Measurements from ENCODE around the gene CCDC187.

CCDC187 gene

DNA sequence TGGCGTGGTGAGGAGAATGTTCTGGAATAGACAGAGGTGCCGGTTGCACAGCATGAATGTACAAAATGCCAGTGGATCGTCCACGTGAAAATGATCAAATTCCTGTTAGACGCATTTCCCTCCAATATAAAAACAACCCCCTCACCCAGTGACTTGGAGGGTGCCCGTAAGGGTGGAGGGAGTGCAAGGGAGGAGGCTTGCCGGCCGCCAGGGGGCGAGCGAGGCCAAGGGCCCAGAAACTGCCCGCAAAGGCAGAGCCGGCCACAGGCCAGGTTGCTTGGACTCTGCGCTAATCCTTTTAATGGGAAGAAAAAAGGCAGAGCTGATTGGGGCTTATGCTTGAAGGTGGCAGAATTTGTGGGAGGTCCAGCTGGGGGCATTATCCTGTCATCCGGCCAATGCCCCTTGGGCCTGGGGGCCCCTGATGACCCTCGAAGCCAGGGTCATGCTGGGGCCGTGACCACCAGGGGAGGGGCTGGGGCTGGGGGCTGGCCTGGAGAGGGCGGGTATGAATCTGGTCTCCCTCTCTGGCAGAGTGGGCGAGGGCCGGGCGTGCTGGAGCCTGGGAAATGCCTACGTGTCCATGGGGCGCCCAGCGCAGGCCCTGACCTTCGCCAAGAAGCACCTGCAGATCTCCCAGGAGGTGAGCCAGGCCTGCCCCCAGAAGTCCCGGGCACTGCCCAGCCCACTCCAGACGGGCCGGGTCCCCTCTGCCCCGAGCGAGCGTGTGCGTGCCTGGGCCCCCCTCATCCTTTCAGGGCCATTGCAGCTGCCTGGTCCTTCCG is 35.5 kb upstream of the CCDC187 start:
- DNase-seq (ENCODE audit: low read depth, low spot score): peak; percentile 86

DNA sequence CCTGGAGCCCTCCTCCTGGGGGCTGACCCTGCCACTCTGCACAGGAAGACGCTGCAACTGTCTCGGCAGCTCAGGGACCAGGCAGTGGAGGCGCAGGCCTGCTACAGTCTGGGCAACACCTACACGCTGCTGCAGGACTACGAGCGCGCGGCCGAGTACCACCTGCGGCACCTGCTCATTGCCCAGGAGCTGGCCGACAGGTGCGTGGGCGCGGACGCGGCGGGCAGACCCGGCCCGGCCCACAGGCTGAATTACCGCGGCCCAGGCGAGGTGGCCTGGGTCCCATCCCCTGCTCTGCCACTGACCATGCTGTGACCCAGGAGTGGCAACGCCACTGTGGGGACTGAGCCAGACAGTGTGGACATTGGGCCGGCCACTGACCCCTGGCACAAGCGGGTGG is 34.6 kb upstream of the CCDC187 start:
- no peak for DNase-seq (ENCODE audit: low read depth, low spot score)

DNA sequence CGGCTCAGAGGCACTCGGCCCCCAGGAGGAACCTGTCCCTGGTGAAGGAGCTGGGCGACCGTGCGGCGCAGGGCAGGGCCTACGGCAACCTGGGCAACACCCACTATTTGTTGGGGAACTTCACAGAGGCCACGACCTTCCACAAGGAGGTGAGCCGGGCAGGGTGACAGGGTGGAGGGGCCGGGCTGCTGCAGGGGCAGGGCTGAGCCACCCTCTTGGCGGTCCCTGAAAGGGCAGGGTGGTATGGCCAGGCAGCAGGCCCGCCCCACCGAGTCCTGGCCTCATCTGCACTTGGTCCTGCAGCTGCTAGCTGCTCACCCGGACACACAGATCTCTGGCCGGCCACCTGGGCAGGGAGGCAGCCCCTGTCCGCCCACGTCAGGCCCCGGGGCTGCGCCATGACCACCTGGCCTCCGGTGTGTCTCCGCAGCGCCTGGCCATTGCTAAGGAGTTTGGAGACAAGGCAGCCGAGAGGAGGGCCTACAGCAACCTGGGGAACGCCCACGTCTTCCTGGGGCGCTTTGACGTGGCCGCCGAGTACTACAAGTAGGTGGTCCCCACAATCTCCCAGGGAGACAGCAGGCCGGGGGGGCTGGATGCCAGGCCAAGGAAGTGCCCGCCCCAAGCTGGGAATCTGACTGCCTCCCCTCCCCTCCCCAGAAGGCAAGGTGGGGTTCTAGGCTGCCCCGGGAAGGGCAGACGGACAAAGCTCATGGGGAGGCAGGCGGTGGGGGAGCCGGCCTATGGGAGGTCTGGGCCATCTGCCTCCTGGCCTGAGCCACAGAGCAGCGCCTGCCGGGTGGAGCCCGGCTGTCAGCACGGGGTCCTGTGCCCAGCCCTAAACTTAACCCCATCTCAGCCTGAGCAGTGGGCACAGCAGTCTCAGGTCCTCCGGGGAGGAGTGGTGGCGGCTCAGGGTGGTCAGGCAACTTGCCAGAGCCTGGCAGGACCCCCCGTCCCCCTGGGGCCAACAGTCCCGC is 33.8 kb upstream of the CCDC187 start:
- no peak for DNase-seq (ENCODE audit: low read depth, low spot score)

DNA sequence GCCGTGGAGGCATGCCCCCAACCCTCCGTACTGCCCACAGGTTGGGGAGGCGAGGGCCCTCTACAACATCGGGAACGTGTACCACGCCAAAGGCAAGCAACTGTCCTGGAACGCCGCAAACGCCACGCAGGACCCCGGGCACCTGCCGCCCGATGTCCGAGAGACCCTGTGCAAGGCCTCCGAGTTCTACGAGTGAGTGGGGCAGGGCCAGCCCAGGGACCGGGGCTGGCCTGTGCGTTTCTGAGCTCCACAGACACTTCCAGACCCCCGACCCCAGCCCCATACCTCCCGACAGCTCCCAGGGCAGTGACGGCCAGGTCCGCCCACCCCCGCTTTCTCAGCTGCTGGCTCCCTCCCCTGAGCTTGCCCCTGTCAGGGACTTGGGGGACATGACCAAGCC is 33.0 kb upstream of the CCDC187 start:
- DNase-seq (ENCODE audit: low read depth, low spot score): no peak

DNA sequence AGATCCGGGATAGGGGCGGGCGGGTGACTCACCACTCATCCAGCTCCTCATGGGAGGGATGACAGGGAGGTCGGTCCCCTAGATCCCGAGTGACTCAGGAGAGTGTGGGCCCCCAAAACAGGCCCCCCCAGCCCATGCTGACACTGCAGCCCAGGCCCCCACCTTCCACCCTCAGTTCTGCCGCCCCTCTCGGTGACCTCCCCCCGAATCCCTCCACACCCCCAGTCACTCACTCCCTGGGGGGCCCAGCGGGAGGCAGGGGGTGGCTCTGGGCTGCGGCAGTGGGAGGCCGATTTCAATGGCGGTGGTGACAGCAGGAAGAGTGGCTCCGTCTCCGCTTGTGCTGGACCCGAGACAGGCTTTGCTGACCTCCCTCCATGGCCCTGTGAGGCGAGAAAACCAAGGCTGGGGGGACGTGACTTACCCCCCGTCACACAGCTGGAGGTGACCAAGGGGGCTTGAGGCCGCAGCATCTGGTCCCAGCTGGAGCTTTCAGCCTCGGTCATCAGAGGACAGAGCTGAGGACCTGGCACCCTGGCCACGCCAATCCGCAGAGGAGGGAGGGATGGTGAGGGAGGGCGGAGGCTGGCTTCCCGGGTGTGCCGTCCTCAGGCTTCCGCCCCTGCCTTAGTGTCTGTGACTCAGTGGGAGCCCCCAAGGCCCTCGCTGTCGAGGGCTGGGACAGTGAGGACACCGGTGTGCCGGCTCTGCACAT is 32.4 kb upstream of the CCDC187 start:
- peak; percentile 76 for DNase-seq (ENCODE audit: low read depth, low spot score)

DNA sequence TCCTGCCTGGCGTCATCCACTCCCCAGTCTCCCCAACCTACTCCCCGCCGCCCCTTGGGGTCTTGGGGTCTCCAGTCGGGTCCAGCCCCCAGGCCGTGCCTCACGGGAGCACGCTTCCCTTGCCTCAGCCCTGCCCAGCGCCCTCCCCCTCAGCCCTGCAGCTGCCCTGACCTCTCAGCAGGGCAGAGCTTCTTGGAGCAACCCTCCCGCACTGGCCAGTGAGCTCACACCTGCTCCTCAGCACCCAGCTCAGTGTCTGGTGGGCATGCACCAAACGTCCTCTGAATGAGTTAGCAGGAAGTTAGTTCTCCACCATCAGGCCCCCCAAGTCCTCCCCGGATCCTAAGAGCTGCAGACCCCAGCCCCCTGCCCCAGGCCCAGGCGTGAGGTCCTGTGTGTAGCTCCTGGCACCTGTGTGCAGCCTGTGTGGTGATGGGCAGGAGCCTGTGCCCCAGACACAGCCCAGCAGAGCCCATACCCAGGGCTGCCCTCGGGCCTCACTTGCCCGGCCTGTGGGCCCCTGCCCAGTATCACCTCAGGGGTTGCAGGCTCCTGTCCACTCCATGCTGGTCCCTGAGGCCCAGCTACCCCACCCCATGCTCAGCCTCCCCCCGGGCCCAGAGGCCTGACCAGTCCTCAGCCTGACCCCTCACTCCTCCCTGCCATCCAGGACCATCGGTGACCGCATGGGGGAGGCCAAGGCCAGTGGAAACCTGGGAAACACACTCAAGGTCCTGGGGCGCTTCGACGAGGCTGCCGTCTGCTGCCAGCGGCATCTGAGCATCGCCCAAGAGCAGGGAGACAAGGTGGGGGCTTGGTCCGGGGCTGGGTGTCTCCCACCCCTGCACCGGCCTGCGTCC is 31.6 kb upstream of the CCDC187 start:
- DNase-seq (ENCODE audit: low read depth, low spot score): no peak

DNA sequence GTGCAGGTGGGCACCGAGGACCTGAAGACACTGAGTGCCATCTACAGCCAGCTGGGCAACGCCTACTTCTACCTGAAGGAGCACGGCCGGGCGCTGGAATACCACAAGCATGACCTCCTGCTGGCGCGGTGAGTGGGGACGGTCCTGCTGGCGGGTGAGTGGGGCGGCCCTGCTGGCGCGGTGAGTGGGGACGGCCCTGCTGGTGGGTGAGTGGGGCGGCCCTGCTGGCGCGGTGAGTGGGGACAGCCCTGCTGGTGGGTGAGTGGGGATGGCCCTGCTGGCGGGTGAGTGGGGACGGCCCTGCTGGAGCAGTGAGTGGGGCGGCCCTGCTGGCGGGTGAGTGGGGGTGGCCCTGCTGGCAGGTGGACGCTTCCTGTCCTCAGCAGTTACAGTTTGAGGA is 30.6 kb upstream of the CCDC187 start:
- no peak for DNase-seq (ENCODE audit: low read depth, low spot score)

DNA sequence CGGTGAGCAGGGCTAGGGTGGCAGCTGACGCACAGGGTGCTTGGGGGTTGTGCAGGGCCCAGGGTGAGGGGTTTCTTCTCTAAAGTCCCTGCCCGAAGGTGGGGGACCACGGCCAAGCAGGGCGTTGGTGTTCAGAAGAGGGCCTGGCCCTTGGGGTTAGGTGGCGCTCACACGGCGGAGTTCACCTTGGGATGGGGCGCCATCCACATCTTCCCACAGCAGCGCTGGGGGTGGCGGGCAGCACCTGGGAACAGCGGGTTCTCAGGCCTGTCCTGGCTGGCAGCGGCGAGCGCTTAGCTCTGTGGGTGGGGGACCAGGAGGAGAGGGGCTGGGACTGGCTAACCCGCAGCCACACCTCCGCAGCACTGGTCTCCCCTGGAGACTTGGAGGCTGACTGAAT is 29.6 kb upstream of the CCDC187 start:
- no peak for DNase-seq (ENCODE audit: low read depth, low spot score)

DNA sequence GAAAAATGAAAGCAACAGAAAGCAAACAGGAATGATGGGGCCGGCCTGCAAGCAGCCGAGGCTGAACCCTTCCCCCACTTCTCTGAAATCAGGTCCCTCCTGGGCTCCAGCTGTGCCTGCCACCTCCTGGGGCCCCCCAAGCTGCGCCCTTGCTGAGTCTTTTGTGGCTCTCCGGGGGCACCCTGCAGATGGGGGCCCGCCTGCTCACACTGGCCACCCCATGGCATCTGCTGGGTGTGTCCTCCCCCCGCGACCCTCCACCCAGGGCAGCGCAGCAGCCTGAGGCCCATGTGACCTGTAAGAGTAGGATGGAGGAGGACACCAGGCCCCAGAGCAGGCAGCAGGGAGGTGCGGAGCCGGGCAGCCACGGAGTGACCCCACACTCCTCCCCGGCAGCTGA is 29.2 kb upstream of the CCDC187 start:
- no peak for DNase-seq (ENCODE audit: low read depth, low spot score)

DNA sequence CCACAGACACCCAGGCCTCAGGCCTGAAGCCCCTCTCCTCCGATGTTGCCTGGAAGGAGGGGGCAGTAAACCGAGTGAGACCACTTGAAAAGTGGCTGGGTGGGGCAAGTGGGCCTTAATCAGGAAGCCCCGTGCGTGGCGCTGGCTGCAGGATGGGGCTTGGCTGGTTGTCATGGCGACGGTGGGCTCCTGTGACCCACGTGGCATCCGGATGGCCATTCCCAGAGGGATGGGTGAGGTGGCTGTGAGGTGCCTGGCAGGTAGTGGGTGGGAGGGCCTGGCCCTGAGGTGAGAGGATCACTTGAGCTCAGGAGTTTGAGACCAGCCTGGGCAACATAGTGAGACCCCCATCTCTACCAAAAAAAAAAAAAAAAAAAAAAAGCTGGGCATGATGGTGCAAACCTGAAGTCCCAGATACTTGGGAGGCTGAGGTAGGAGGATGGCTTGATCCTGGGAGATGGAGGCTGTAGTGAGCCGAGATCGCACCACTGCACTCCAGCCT is 28.6 kb upstream of the CCDC187 start:
- DNase-seq (ENCODE audit: low read depth, low spot score): no peak

DNA sequence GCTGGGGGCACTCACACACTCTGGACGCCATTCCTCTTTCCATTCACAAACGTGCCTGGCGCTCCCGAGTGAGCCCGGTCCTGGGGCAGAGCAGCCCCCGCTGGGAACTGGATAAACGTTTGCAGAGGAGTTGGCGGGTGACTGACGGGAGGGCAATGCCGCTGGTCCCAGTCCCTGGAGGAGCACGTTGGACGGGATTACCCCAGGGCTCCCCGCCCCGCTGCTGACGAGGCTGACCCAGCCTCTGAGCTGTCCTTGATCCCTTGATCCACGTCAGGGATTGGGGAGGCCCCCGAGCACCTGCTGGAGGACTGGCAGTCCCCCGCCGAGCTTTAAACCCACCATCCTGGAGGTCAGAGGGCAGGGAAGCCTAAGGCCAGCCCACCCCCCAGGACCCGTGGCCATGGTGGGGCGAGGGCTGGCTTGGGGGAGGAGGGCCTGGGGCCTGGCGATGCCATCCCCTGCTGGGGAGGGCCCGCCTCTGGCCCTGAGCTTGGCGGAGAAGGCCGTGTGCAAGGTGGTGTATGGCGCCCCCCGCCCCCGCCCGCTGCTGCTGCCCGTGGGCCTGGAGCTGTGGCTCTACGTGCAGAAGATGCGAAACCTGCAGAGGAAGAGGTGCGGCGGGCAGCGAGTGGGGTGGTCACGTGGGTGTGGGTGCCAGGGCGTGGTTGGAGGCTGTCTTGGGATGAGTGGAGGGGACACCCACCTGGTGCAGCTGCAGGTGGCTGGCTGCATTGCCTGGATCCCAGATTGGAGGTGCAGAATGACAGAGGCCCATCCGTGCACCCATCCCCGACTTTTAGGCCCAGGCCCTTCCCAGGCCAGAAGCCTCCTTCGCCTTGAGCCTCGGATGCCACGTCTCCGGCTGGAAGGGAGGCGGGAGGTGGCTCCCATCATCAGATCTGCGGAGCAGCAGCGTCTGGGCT is 27.9 kb upstream of the CCDC187 start:
- no peak for DNase-seq (ENCODE audit: low read depth, low spot score)

DNA sequence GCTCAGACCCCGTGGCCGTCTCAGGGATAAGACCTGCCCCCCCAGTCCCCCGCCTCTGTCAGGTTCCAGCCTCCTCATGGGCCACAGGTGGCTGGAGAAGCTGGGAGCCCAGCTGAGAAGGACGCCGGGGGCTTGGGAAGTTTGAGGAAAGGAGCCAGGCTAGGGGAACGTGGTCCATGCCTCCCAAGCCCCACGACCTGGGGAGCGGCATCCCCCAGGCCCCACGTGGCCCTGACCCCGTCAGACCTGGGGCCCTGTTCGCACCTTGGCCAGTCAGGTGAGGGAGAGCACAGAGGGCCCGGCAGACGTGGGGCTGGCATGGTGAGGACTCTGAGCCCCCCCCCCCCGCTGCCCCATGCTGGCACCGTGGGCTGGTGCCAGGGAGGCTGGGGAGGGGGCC is 27.1 kb upstream of the CCDC187 start:
- DNase-seq (ENCODE audit: low read depth, low spot score): no peak

DNA sequence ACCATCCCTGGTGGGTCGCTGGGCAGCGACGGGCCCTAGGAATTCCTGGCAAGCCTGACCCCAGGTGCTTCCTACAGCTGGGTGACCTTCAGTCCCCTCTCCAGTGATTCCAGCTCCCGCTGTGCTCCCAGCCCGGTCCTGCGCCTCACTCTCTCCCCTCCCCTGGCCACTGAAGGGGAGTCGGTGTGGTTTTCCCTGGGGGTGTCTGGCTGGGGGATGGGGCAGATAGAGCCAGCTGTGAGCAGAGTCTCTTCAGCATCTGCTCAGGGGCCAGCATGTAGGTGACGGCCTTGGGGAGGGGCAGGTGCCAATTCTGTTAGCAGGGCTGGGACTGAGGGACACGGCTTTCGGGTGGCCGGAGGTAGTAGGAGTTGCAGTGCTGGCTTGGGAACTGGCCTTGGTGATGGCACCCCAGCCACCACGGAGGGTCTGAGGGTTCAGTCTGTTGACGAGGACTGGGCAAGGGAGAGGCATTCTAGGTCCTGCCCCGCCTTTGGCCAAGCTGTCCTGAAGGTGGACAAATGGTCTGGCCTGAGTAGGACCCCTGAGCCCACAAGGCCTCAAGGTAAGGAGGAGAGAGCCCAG is 26.6 kb upstream of the CCDC187 start:
- no peak for DNase-seq (ENCODE audit: low read depth, low spot score)

DNA sequence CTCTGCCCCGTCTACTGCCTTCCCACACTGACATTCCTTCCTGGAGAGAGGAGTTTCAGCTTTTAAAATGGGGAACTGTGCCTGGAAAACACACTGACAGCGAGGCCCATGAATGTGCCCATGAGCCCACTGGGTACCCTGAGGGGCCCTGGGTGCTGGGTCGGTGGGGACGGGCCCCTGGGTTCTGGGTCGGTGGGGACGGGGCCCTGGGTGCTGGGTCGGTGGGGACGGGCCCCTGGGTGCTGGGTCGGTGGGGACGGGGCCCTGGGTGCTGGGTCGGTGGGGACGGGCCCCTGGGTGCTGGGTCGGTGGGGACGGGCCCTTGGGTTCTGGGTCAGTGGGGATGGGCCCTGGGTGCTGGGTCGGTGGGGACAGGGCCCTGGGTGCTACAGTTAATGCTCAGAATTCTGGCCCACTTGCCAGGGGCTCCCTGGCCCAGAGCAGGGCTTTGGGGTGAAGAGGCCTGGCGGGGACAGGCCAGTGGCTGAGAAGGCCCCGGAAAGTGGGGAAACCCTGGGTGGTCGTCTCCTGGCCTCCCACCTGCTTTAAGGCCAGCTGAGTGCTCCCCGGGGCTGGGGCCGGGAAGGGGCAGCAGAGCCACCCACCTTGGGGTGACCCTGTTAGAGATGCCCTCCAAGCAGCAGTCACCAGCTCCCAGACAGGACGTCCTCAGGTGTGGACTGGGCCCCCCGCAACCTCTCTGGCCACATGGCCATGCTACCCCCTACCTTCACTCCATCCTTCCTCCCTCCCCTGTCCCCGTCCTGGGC is 25.9 kb upstream of the CCDC187 start:
- DNase-seq (ENCODE audit: low read depth, low spot score): no peak

DNA sequence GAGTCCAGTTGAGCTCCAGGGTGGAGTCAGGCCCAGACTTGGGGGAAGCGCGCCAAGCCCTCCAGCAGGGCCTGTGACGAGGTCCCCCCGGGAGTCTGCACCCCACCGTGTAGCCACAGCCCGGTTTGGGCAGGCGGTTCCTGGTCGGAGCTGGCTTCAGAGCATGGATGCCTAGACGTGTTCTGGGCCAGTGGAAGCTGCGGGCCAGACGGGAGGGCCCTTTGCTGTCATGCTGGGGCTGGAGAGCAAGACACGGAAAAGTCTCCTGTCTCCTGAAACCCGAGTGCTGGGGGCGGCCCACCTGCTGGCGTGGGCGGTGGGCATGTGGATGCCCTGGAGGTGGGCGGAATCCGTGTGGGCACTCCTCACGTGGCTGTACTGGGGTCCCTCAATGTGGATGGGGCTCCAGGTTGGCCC is 25.3 kb upstream of the CCDC187 start:
- peak; percentile 42 for DNase-seq (ENCODE audit: low read depth, low spot score)

DNA sequence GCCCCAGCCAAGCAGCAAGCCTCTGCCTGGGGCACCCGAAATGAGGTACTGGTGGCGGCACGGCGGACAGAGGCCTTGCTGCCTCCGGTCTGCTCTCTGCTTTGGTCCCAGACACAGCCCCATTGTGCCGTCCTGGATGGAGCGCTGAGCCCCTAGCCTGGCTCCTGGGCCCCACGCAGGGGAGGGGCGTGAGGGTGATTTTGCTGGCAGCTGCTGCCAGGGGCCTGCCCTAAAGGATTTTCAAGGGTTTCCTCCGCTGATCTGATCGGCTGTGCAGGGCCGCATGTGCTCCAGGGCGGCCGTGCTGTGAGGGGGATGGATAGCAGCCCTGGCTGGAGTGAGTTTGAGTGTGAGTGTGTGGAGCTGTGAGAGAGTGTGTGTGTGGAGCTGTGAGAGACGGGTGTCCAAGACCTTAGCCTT is 24.7 kb upstream of the CCDC187 start:
- peak; percentile 68 for DNase-seq (ENCODE audit: low read depth, low spot score)

DNA sequence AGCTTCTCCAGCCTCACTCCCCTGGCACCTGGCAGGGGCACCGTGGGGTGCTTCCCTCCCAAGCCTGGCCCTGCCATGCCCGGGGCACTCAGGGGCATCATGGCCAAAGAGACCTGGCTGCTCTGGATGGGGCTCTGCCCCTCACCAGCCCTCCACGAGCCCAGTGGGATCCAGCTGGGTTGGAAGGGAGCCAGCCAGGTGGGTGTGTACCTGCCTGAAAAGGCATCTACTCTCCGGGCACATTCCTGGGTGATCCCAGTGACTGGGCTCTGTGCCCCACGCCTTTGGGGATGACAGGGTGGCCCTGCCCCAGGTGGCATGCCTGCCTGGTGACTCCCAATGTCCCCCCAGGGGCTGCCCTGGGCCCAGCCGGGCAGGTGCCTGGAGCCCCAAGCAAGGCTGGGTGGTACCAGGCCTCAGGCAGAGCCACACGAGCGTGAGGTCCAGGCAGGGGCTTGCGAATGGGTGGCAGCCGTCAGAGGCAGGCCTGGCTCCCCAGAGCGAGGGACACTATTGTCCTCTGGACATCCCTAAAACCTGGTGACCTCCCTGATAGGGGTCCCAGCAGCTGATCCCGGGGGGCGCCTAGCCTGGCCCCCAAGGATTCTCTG is 24.2 kb upstream of the CCDC187 start:
- peak; percentile 38 for DNase-seq (ENCODE audit: low read depth, low spot score)

DNA sequence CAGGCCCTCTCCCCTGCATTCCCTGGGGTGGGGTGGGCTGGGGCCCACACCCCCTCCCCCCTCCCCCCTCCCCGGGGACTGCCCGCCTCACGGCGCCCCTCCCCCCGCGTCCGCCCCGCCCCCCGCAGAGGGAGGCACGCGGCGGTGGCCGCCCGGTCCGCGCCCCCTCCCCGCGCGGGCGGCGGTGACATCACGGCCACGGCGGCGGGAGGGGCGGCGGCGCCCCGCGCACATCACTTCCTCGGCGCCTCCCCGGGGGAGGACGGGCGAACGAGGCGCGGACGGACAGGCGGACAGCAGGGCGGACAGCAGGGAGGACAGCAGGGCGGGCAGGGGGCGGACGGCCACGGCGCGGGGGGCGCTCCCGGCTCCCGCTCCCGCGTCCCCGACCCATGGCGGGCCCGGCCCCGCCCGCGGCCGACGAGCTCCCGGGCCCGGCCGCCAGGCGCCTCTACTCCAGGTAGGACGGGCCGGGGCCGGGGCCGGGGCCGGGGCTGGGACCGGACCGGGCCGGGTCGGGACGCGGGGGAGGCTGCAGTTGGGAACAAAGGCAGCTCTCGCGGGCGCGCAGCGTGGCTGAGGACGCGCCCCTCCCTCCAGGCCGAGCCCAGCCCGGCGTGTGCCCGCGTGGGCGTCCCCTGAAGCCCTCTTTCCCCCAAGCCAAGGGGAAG is 23.5 kb upstream of the CCDC187 start, which contains the start of gene GPSM1:
GPSM1 (plus strand) TSS at position 236 of the 671 bp plus-strand sequence; CDS start at position 393, 157 bp downstream.
- DNase-seq (ENCODE audit: low read depth, low spot score): peak; percentile 79
